Endothelial cell of umbilical vein (primary cell): ENCODE measurements around the gene TAF4B. TPM values are rescaled to one million over a fixed set of nuclear protein-coding genes. Genes with fewer than 3 reads are reported as not detected.
"Not testable (repeated sequence)": the region's sequence is repeated elsewhere in the genome, so short reads cannot be mapped to it uniquely, and the experiment has no call there.

ENCODE experiments used
- BruUV-seq: library from RNA; stranded (reverse); fragments of 400-500 nt; replicated peaks from 2 replicates; lab custom pipeline; 2021; lab: Mats Ljungman, UMichigan
- CTCF ChIA-PET: fragments of 300-600, 350-600 bp; sonication (Branson Sonifier 250); formaldehyde crosslinking; loops from one replicate; lab custom pipeline; 2021; ENCODE audit warnings: antibody characterized with exemption, inconsistent platforms; lab: Charles Lee
- POLR2A ChIA-PET: fragments of 300-600, 350-600 bp; sonication (Branson Sonifier 250); formaldehyde crosslinking; loops from one replicate; lab custom pipeline; 2021; ENCODE audit warnings: antibody characterized with exemption, inconsistent platforms; lab: Charles Lee
- DNase-seq: peaks from one replicate; pipeline ENCODE4 v3.0.0-alpha.2; 2011; ENCODE audit warnings: low read depth, low spot score
- FAIRE-seq: peaks from 2 replicates; lab custom pipeline; 2011; peaks lifted over from hg19 to GRCh38; lab: Jason Lieb, UNC
- H2AFZ ChIP-seq: 2 replicates; pipeline ENCODE4 v1.6.0; 2012; ENCODE audit warnings: low read depth, low read length, control low read depth, inconsistent platforms
- H3K27ac ChIP-seq: 2 replicates; pipeline ENCODE4 v1.5.1; 2011; ENCODE audit warnings: low read depth, mild to moderate bottlenecking, control low read depth, low read length, moderate library complexity; ENCODE audit not compliant: insufficient read depth
- H3K27me3 ChIP-seq, 2 experiments: 2 replicates each; pipeline versions ENCODE4 v1.6.0 to v1.6.1; 2011; ENCODE audit warnings: low read length in 2 of 2, mixed read lengths in 1 of 2; ENCODE audit not compliant: control insufficient read depth in 2 of 2, insufficient read depth in 2 of 2
- H3K36me3 ChIP-seq, 2 experiments: 2 replicates in 1 of 2; 3 replicates in 1 of 2; pipeline ENCODE4 v1.5.1; 2011; ENCODE audit warnings: low read length in 2 of 2, mild to moderate bottlenecking in 1 of 2, moderate library complexity in 1 of 2; ENCODE audit not compliant: control insufficient read depth in 2 of 2, insufficient read depth in 2 of 2; ENCODE audit errors: extremely low read depth in 1 of 2
- H3K4me1 ChIP-seq: 3 replicates; pipeline ENCODE4 v1.5.1; 2011; ENCODE audit warnings: mild to moderate bottlenecking, low read length; ENCODE audit not compliant: control insufficient read depth, insufficient read depth; ENCODE audit errors: extremely low read depth
- H3K4me2 ChIP-seq: 2 replicates; pipeline ENCODE4 v1.6.1; 2011; ENCODE audit warnings: low read length, control low read depth, mixed read lengths; ENCODE audit not compliant: insufficient read depth
- H3K4me3 ChIP-seq, 3 experiments: fragments of 200-600 bp in 1 of 3; sonication (generic), shearing (Covaris generic) in 1 of 3; replicated peaks in 1 of 3; 2 replicates each; pipeline ENCODE4 v1.5.1; 2011 to 2016; ENCODE audit warnings: control low read depth in 3 of 3, low read length in 3 of 3, mild to moderate bottlenecking in 2 of 3, inconsistent platforms in 1 of 3, low read depth in 1 of 3, moderate library complexity in 1 of 3; ENCODE audit not compliant: insufficient read depth in 1 of 3
- H3K79me2 ChIP-seq: 2 replicates; pipeline ENCODE4 v1.6.0; 2012; ENCODE audit warnings: low read length, inconsistent platforms; ENCODE audit not compliant: control insufficient read depth, insufficient read depth
- H3K9ac ChIP-seq: replicated peaks from 2 replicates; pipeline ENCODE3; 2011; ENCODE audit warnings: low read length, control low read depth; ENCODE audit not compliant: insufficient read depth; ENCODE audit errors: extremely low read depth
- H3K9me1 ChIP-seq: replicated peaks from 3 replicates; pipeline ENCODE4 v1.6.0; 2011; ENCODE audit warnings: mild to moderate bottlenecking, low read length; ENCODE audit not compliant: control insufficient read depth, insufficient read depth; ENCODE audit errors: extremely low read depth
- H3K9me3 ChIP-seq: replicated peaks from 2 replicates; pipeline ENCODE4 v1.5.1; 2012; ENCODE audit warnings: low read length, inconsistent platforms; ENCODE audit not compliant: control insufficient read depth, insufficient read depth
- H4K20me1 ChIP-seq: replicated peaks from 2 replicates; pipeline ENCODE3; 2011; ENCODE audit warnings: mild to moderate bottlenecking, low read length; ENCODE audit not compliant: control insufficient read depth, insufficient read depth; ENCODE audit errors: extremely low read depth
- CTCF ChIP-seq, 2 donors: IDR thresholded peaks; 1 replicate in 1 of 2; 2 replicates in 1 of 2; pipeline ENCODE4 v1.5.1; 2011; ENCODE audit warnings: low read length in 2 of 2, mild to moderate bottlenecking in 2 of 2, moderate library complexity in 2 of 2, control low read depth in 1 of 2, inconsistent platforms in 1 of 2, low read depth in 1 of 2; ENCODE audit not compliant: insufficient read depth in 1 of 2; ENCODE audit errors: extremely low read depth in 1 of 2
- EZH2 ChIP-seq: IDR thresholded peaks from 2 replicates; pipeline ENCODE4 v1.6.1; 2012; ENCODE audit warnings: borderline replicate concordance, low read depth, mild to moderate bottlenecking, moderate library complexity, low read length, inconsistent platforms; ENCODE audit not compliant: severe bottlenecking
- FOS ChIP-seq: IDR thresholded peaks from 2 replicates; pipeline ENCODE4 v1.6.1; 2011; ENCODE audit warnings: mild to moderate bottlenecking, low read length, moderate library complexity, borderline replicate concordance; ENCODE audit not compliant: insufficient read depth
- GATA2 ChIP-seq: IDR thresholded peaks from 2 replicates; pipeline ENCODE4 v1.7.0; 2011; ENCODE audit warnings: low read depth, mild to moderate bottlenecking, moderate library complexity, mixed read lengths, low read length; ENCODE audit not compliant: insufficient read length, insufficient read depth
- JUN ChIP-seq: IDR thresholded peaks from 2 replicates; pipeline ENCODE4 v1.6.1; 2011; ENCODE audit warnings: borderline replicate concordance, low read depth; ENCODE audit not compliant: insufficient read length, insufficient read depth
- MAX ChIP-seq: IDR thresholded peaks from 2 replicates; pipeline ENCODE4 v1.6.1; 2011; ENCODE audit not compliant: insufficient read depth, insufficient read length
- MYC ChIP-seq: IDR thresholded peaks from one replicate; pipeline ENCODE4 v1.6.1; 2011; ENCODE audit warnings: mild to moderate bottlenecking, low read depth, low read length
- POLR2A ChIP-seq: IDR thresholded peaks from 2 replicates; pipeline ENCODE4 v1.6.1; 2012; ENCODE audit warnings: low read depth, mild to moderate bottlenecking, control low read depth, low read length
- POLR2AphosphoS5 ChIP-seq: IDR thresholded peaks from 2 replicates; pipeline ENCODE4 v1.6.1; 2012; ENCODE audit warnings: low read depth, mild to moderate bottlenecking, control low read depth, low read length, moderate library complexity; ENCODE audit not compliant: insufficient read depth
- dilution Hi-C: fragments of 300-500 bp; cut with MboI; formaldehyde crosslinking; loops from one replicate; pipeline ENCODE4 v1.15.0; 2019; ENCODE audit warnings: low sequenced_read_pairs; ENCODE audit not compliant: extremely low pct_ligation_motif_present
- intact Hi-C: fragments of 100-400 bp; cut with micrococcal nuclease; formaldehyde crosslinking; loops from one replicate; pipeline ENCODE4 v1.10.0; 2022
- polyA plus RNA-seq, 4 experiments: library from polyadenylated mRNA; depleted of rRNA in 3 of 4; stranded (reverse) in 3 of 4; unstranded in 1 of 4; fragments of >200 nt; gene quantifications; 2 replicates each; pipeline versions ENCODE4 v1.2.1 to v1.2.3, GENCODE V29; 2011 to 2012; ENCODE audit warnings: missing spikeins in 1 of 4
- total RNA-seq: library from RNA; stranded (reverse); gene quantifications from 2 replicates; pipeline ENCODE4 v1.2.3, GENCODE V29; 2021

The TAF4B gene
- total and polyA plus RNA-seq, 2 donors (not counting 3 experiments of a cell fraction or from before 2014, with no cell fraction given): 0.47 to 2.0 TPM

- DNase-seq: no peak
- H3K27me3 ChIP-seq: no peaks in the 10 kb centered on the region
- no peak overlapping the region for H3K4me3 ChIP-seq
- H3K27ac ChIP-seq: no peak overlapping the region
- no TSS peak for BruUV-seq
- H3K79me2 ChIP-seq: no peaks in the 10 kb centered on the region
- no peaks in the 10 kb centered on the region for H3K9me3 ChIP-seq
- no peak overlapping the region for H3K4me2 ChIP-seq
- POLR2A ChIA-PET: no interaction called here
- H3K9ac ChIP-seq: no peak overlapping the region
- CTCF ChIA-PET: no interaction called here
- dilution Hi-C loops: no loop called here
- H3K4me1 ChIP-seq: no peaks in the 10 kb centered on the region
- FAIRE-seq: no peak
- no peak overlapping the region for H2AFZ ChIP-seq
- no peaks in the 10 kb centered on the region for H3K36me3 ChIP-seq
- no peak for TF ChIP-seq POLR2A
- no peak for TF ChIP-seq GATA2
- TF ChIP-seq MYC: no peak
- TF ChIP-seq MAX: no peak
- TF ChIP-seq POLR2AphosphoS5: no peak
- no peak for TF ChIP-seq CTCF (IDR thresholded peaks at IDR 0.05; ENCODE audit: extremely low read depth in 1 of 2, insufficient read depth in 1 of 2, low read depth in 1 of 2, low read length in 2 of 2)
- TF ChIP-seq JUN: no peak
- TF ChIP-seq FOS: no peak
- TF ChIP-seq EZH2: no peak
- no peaks in the 10 kb centered on the region for H4K20me1 ChIP-seq
- intact Hi-C loops: no loop called here
- no peaks in the 10 kb centered on the region for H3K9me1 ChIP-seq
Measured at GRCh38 chr18:26233208-26233607, 7.0 kb downstream of the TAF4B start.

- H3K36me3 ChIP-seq, intact Hi-C loops, H4K20me1 ChIP-seq, H3K79me2 ChIP-seq, H3K27ac ChIP-seq, FAIRE-seq, H2AFZ ChIP-seq, dilution Hi-C loops, H3K9ac ChIP-seq, CTCF ChIA-PET, H3K27me3 ChIP-seq, H3K9me1 ChIP-seq, H3K4me2 ChIP-seq, POLR2A ChIA-PET, H3K4me1 ChIP-seq, H3K4me3 ChIP-seq, BruUV-seq, H3K9me3 ChIP-seq, DNase-seq: not testable (repeated sequence)
Measured at GRCh38 chr18:26237363-26237762, 11.1 kb downstream of the TAF4B start.

- DNase-seq, BruUV-seq, H3K27me3 ChIP-seq, H2AFZ ChIP-seq, H3K9me1 ChIP-seq, H3K4me3 ChIP-seq, FAIRE-seq, H3K27ac ChIP-seq, dilution Hi-C loops, H3K79me2 ChIP-seq, H4K20me1 ChIP-seq, H3K9ac ChIP-seq, POLR2A ChIA-PET, CTCF ChIA-PET, H3K4me2 ChIP-seq, H3K9me3 ChIP-seq, H3K36me3 ChIP-seq, H3K4me1 ChIP-seq, intact Hi-C loops: not testable (repeated sequence)
Measured at GRCh38 chr18:26238718-26239117, 12.5 kb downstream of the TAF4B start.
